Liver (tissue), 9 donors: Measurements from ENCODE around the gene ADPRH. TPM values are rescaled to one million over a fixed set of nuclear protein-coding genes. Genes with fewer than 3 reads are reported as not detected.

ENCODE experiments used
- DNase-seq: peaks from one replicate; pipeline ENCODE4 v3.0.0-alpha.2; 2017; ENCODE audit warnings: low spot score
- H3K27ac ChIP-seq, 2 donors: one replicate each; pipeline ENCODE4 v1.7.0; 2013; ENCODE audit warnings: inconsistent platforms in 2 of 2, low read length in 2 of 2, control low read depth in 1 of 2, low read depth in 1 of 2, mild to moderate bottlenecking in 1 of 2
- H3K27me3 ChIP-seq, 4 donors: one replicate each; pipeline versions ENCODE4 v1.6.1 to v1.7.0; 2013; ENCODE audit warnings: low read length in 3 of 4, inconsistent platforms in 1 of 4, mild to moderate bottlenecking in 1 of 4, moderate library complexity in 1 of 4; ENCODE audit not compliant: control insufficient read depth in 4 of 4, insufficient read depth in 4 of 4
- H3K36me3 ChIP-seq, 4 donors: one replicate each; pipeline versions ENCODE4 v1.6.1 to v1.7.0; 2013; ENCODE audit warnings: low read length in 3 of 4, mild to moderate bottlenecking in 3 of 4, low read depth in 1 of 4, moderate library complexity in 1 of 4; ENCODE audit not compliant: control insufficient read depth in 4 of 4, insufficient read depth in 3 of 4
- H3K4me1 ChIP-seq, 4 donors: one replicate each; pipeline versions ENCODE4 v1.6.1 to v1.7.0; 2013; ENCODE audit warnings: low read length in 3 of 4, mild to moderate bottlenecking in 3 of 4, moderate library complexity in 1 of 4; ENCODE audit not compliant: control insufficient read depth in 4 of 4, insufficient read depth in 4 of 4
- H3K4me3 ChIP-seq, 3 donors: one replicate each; pipeline versions ENCODE4 v1.6.1 to v1.7.0; 2013; ENCODE audit warnings: low read length in 3 of 3, control low read depth in 1 of 3, low read depth in 1 of 3, mild to moderate bottlenecking in 1 of 3
- H3K9ac ChIP-seq, 2 donors: one replicate each; pipeline ENCODE4 v1.7.0; 2013; ENCODE audit warnings: low read length in 2 of 2, mild to moderate bottlenecking in 2 of 2, moderate library complexity in 2 of 2, control low read depth in 1 of 2, low read depth in 1 of 2
- H3K9me3 ChIP-seq, 4 donors: one replicate each; pipeline versions ENCODE4 v1.6.1 to v1.7.0; 2013; ENCODE audit warnings: low read length in 3 of 4; ENCODE audit not compliant: control insufficient read depth in 4 of 4
- ATF3 ChIP-seq: IDR thresholded peaks from 2 replicates; pipeline ENCODE4 v1.6.1; 2016; ENCODE audit warnings: antibody characterized with exemption
- CTCF ChIP-seq: fragments of 150-350 bp; IDR thresholded peaks from 2 replicates; pipeline ENCODE4 v1.5.1; 2017; ENCODE audit warnings: improper control_type of control experiment, low read depth, low read length; ENCODE audit not compliant: missing input control
- FOXA1 ChIP-seq: IDR thresholded peaks from 2 replicates; pipeline ENCODE4 v1.6.1; 2016; ENCODE audit warnings: antibody characterized with exemption
- FOXA2 ChIP-seq: IDR thresholded peaks from 2 replicates; pipeline ENCODE4 v1.6.1; 2016; ENCODE audit warnings: antibody characterized with exemption
- GABPA ChIP-seq, 2 donors: IDR thresholded peaks in 1 of 2; conservative IDR thresholded peaks in 1 of 2; 2 replicates each; pipeline ENCODE4 v1.6.1; 2016; ENCODE audit warnings: antibody characterized with exemption in 2 of 2, mild to moderate bottlenecking in 1 of 2, moderate library complexity in 1 of 2
- HNF4A ChIP-seq, 2 donors: conservative IDR thresholded peaks; 2 replicates each; pipeline ENCODE4 v1.6.1; 2016; ENCODE audit warnings: antibody characterized with exemption in 2 of 2, mild to moderate bottlenecking in 2 of 2
- HNF4G ChIP-seq: IDR thresholded peaks from 2 replicates; pipeline ENCODE4 v1.6.1; 2016; ENCODE audit warnings: antibody characterized with exemption
- JUND ChIP-seq, 2 donors: IDR thresholded peaks; 2 replicates each; pipeline ENCODE4 v1.6.1; 2016; ENCODE audit warnings: antibody characterized with exemption in 2 of 2
- MAX ChIP-seq: IDR thresholded peaks from 2 replicates; pipeline ENCODE4 v1.6.1; 2016; ENCODE audit warnings: antibody characterized with exemption
- NR2F2 ChIP-seq: IDR thresholded peaks from 2 replicates; pipeline ENCODE4 v1.6.1; 2016; ENCODE audit warnings: antibody characterized with exemption
- RAD21 ChIP-seq, 2 donors: IDR thresholded peaks; 2 replicates each; pipeline ENCODE4 v1.6.1; 2016; ENCODE audit warnings: antibody characterized with exemption in 2 of 2, mild to moderate bottlenecking in 2 of 2
- RXRA ChIP-seq, 2 donors: IDR thresholded peaks; 2 replicates each; pipeline ENCODE4 v1.6.1; 2017 to 2018; ENCODE audit warnings: antibody characterized with exemption in 2 of 2, mild to moderate bottlenecking in 1 of 2
- SP1 ChIP-seq: IDR thresholded peaks from 2 replicates; pipeline ENCODE4 v1.6.1; 2018; ENCODE audit warnings: antibody characterized with exemption, mild to moderate bottlenecking
- TAF1 ChIP-seq: conservative IDR thresholded peaks from 2 replicates; pipeline ENCODE4 v1.6.1; 2016; ENCODE audit warnings: antibody characterized with exemption, mild to moderate bottlenecking
- YY1 ChIP-seq: IDR thresholded peaks from 2 replicates; pipeline ENCODE4 v1.6.1; 2016; ENCODE audit warnings: antibody characterized with exemption, mild to moderate bottlenecking
- ZBTB33 ChIP-seq: IDR thresholded peaks from 2 replicates; pipeline ENCODE4 v1.6.1; 2016; ENCODE audit warnings: antibody characterized with exemption
- WGBS: extraction: QIAGEN DNeasy Blood & Tissue Kit; methylation state at CpG from one replicate; pipeline ENCODE4 v1.1.7; 2013; 5-methylcytosine and 5-hydroxymethylcytosine counted together
- polyA plus RNA-seq, 2 donors: library from polyadenylated mRNA; stranded (reverse) in 1 of 2; unstranded in 1 of 2; fragments of 200-250 nt in 1 of 2; fragments of >200 nt in 1 of 2; fragmentation: Nextera tagmentation in 1 of 2; extraction: Ambion mirVana in 1 of 2; gene quantifications; one replicate each; pipeline versions ENCODE4 v1.2.1 to v1.2.3, GENCODE V29; 2013 to 2015
- total RNA-seq, 2 donors: library from RNA; depleted of rRNA; stranded (reverse); fragments of >200 nt; gene quantifications; one replicate each; pipeline ENCODE4 v1.2.3, GENCODE V29; 2014
- TF ChIP-seq, protein P1 (sequence below): IDR thresholded peaks from 2 replicates; pipeline ENCODE4 v1.6.1; 2016; ENCODE audit warnings: antibody characterized with exemption, mild to moderate bottlenecking
- donor health status: healthy.
- donor health status: healthy.
- donor health status: healthy.
- donor health status: healthy.
- donor health status: healthy.

The ADPRH gene
- total and polyA plus RNA-seq, 4 donors = 0.89 to 3.8 (median 2.4) TPM

DNA sequence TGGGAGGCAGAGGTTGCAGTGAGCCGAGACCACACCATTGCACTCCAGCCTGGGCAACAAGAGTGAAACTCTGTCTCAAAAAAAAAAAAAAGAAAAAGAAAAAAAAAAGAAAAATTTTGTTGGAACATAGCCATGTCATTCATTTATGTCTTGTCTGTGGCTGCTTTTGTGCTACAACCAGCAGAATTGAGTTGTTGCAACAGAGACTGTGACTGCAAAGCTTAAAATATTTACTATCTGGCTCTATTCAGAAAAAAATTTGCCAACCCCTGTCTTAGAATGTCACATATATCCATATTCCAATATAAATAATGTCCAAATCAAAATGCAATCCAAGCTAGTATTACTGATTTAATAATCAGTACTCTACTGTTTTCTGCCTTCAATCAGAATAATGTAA, 45.0 kb upstream of the ADPRH start (continued):
- TF ChIP-seq, protein P1, sequence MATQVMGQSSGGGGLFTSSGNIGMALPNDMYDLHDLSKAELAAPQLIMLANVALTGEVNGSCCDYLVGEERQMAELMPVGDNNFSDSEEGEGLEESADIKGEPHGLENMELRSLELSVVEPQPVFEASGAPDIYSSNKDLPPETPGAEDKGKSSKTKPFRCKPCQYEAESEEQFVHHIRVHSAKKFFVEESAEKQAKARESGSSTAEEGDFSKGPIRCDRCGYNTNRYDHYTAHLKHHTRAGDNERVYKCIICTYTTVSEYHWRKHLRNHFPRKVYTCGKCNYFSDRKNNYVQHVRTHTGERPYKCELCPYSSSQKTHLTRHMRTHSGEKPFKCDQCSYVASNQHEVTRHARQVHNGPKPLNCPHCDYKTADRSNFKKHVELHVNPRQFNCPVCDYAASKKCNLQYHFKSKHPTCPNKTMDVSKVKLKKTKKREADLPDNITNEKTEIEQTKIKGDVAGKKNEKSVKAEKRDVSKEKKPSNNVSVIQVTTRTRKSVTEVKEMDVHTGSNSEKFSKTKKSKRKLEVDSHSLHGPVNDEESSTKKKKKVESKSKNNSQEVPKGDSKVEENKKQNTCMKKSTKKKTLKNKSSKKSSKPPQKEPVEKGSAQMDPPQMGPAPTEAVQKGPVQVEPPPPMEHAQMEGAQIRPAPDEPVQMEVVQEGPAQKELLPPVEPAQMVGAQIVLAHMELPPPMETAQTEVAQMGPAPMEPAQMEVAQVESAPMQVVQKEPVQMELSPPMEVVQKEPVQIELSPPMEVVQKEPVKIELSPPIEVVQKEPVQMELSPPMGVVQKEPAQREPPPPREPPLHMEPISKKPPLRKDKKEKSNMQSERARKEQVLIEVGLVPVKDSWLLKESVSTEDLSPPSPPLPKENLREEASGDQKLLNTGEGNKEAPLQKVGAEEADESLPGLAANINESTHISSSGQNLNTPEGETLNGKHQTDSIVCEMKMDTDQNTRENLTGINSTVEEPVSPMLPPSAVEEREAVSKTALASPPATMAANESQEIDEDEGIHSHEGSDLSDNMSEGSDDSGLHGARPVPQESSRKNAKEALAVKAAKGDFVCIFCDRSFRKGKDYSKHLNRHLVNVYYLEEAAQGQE = no peak

DNA sequence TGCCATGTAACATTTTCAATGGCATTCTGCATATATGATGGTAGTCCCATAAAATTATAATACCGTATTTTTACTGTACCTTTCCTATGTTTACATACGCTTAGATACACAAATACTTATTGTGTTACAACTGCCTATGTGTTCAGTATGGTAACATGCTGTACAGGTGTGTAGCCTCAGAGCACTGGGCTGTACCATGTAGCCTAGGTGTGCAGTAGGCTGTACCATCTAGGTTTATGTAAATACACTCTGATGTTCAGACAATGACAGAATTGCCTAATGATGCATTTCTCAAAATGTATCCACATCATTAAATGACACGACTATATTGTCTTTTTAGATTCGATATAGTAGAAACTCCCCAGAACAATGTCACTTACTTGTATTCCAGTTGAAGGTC, 42.5 kb upstream of the ADPRH start:
- Histone ChIP-seq H3K36me3 (no peaks in the 10 kb centered on the region), H3K9me3 (no peaks in the 10 kb centered on the region), H3K4me1 (no peaks in the 10 kb centered on the region), H3K27ac (no peak overlapping the region), H3K9ac (no peak overlapping the region), H3K27me3 (no peaks in the 10 kb centered on the region), H3K4me3 (no peak overlapping the region)
- DNase-seq = no peak
- WGBS = 94% methylated on average over 4 of the region's 4 CpGs
- no peak for TF ChIP-seq FOXA1
- no peak for TF ChIP-seq SP1
- TF ChIP-seq JUND (IDR thresholded peaks at IDR 0.05) = no peak
- no peak for TF ChIP-seq TAF1
- TF ChIP-seq RAD21 (IDR thresholded peaks at IDR 0.05) = no peak
- no peak for TF ChIP-seq YY1
- TF ChIP-seq NR2F2 = no peak
- TF ChIP-seq CTCF = no peak
- no peak for TF ChIP-seq MAX
- no peak for TF ChIP-seq HNF4G
- TF ChIP-seq ATF3 = no peak
- no peak for TF ChIP-seq GABPA (IDR thresholded peaks at IDR 0.05 in 1 of 2, conservative IDR thresholded peaks at IDR 0.05 in 1 of 2)
- TF ChIP-seq FOXA2 = no peak

- WGBS = 100% methylated on average over 1 of the region's 1 CpG
- Histone ChIP-seq H3K9me3 (no peaks in the 10 kb centered on the region), H3K27me3 (no peaks in the 10 kb centered on the region), H3K4me3 (no peak overlapping the region), H3K27ac (no peak overlapping the region), H3K36me3 (no peaks in the 10 kb centered on the region), H3K9ac (no peak overlapping the region), H3K4me1 (no peaks in the 10 kb centered on the region)
- no peak for DNase-seq
- TF ChIP-seq MAX = no peak
- TF ChIP-seq YY1 = no peak
- TF ChIP-seq RXRA (IDR thresholded peaks at IDR 0.05) = no peak
- no peak for TF ChIP-seq GABPA (IDR thresholded peaks at IDR 0.05 in 1 of 2, conservative IDR thresholded peaks at IDR 0.05 in 1 of 2)
- no peak for TF ChIP-seq ZBTB33
- TF ChIP-seq RAD21 (IDR thresholded peaks at IDR 0.05) = no peak
- TF ChIP-seq NR2F2 = no peak
- no peak for TF ChIP-seq HNF4A (conservative IDR thresholded peaks at IDR 0.05)
- TF ChIP-seq FOXA1 = no peak
- TF ChIP-seq ATF3 = no peak
- TF ChIP-seq HNF4G = no peak
- no peak for TF ChIP-seq FOXA2
- no peak for TF ChIP-seq SP1
Observed at GRCh38 chr3:119538772-119539171, 40.5 kb upstream of the ADPRH start.
